ENCODE measurements around the gene PICALM.
A peak's percentile ranks its signal among the peaks of the same experiment; 100 is the strongest.

Gene PICALM

GRCh38 chr11:86081455-86081854 is 12.6 kb upstream of the PICALM start:
- TF ChIP-seq CTCF (IDR thresholded peaks at IDR 0.05; ENCODE audit: low read length, missing control alignments), result no peak
- DNase-seq (ENCODE audit: low read depth), result no peak
- H3K4me3 ChIP-seq (replicated peaks; ENCODE audit: low read depth, low read length), result no peak overlapping the region

- no peak for TF ChIP-seq CTCF (IDR thresholded peaks at IDR 0.05; ENCODE audit: low read length, missing control alignments)
- H3K4me3 ChIP-seq (replicated peaks; ENCODE audit: low read depth, low read length), result no peak overlapping the region
- no peak for DNase-seq (ENCODE audit: low read depth)
These were observed 10.5 kb upstream of the PICALM start for GRCh38 chr11:86079421-86079820.

- TF ChIP-seq CTCF (IDR thresholded peaks at IDR 0.05; ENCODE audit: low read length, missing control alignments), result no peak
- H3K4me3 ChIP-seq (replicated peaks; ENCODE audit: low read depth, low read length), result no peak overlapping the region
- no peak for DNase-seq (ENCODE audit: low read depth)
These were observed 5.1 kb upstream of the PICALM start for GRCh38 chr11:86073948-86074347.

GRCh38 chr11:86072211-86072610 is 3.3 kb upstream of the PICALM start:
- no peak for DNase-seq (ENCODE audit: low read depth)
- no peak for TF ChIP-seq CTCF (IDR thresholded peaks at IDR 0.05; ENCODE audit: low read length, missing control alignments)
- H3K4me3 ChIP-seq (replicated peaks; ENCODE audit: low read depth, low read length), result no peak overlapping the region

- no peak overlapping the region for H3K4me3 ChIP-seq (replicated peaks; ENCODE audit: low read depth, low read length)
- TF ChIP-seq CTCF (IDR thresholded peaks at IDR 0.05; ENCODE audit: low read length, missing control alignments), result no peak
- DNase-seq (ENCODE audit: low read depth), result no peak
These were observed 1.5 kb upstream of the PICALM start for GRCh38 chr11:86070142-86071056.

- H3K4me3 ChIP-seq (replicated peaks; ENCODE audit: low read depth, low read length), result peak overlapping the region; percentile 53
- no peak for TF ChIP-seq CTCF (IDR thresholded peaks at IDR 0.05; ENCODE audit: low read length, missing control alignments)
- DNase-seq (ENCODE audit: low read depth), result peak; percentile 97
These were observed 671 bp upstream of the PICALM start for GRCh38 chr11:86069408-86070101.
